ENCODE results near the gene COL25A1. TPM values are rescaled to one million over a fixed set of nuclear protein-coding genes. Genes with fewer than 3 reads are reported as not detected.

COL25A1 gene
- total RNA-seq, 1 donor from 2014 or later, result 3.9 TPM

- Mint-ChIP-seq H3K27me3 (peaks cover 21% of the 10 kb centered on the region), H3K27ac (no peak within 1 kb of the TSS), H3K4me1 (ENCODE audit: low read depth) (peaks cover 6% of the 10 kb centered on the region), H3K36me3 (ENCODE audit: insufficient read depth) (no peaks in the 10 kb centered on the region), H3K4me3 (ENCODE audit: low read depth) (peak within 1 kb of the TSS; percentile 85), H3K9me3 (ENCODE audit: low read depth) (no peaks in the 10 kb centered on the region)
- peak; percentile 30 for TF ChIP-seq CTCF (IDR thresholded peaks at IDR 0.05; ENCODE audit: unreplicated experiment)
- DNase-seq (ENCODE audit: low spot score, unreplicated experiment), result peak; percentile 49
Measured at GRCh38 chr4:108762559-108763225, 539.8 kb downstream of the COL25A1 start, which contains the start of gene ETNPPL. Gene ETNPPL, minus strand, starts transcription at chr4:108763053. Its CDS starts 155 bp downstream, at chr4:108762898.

Other genes with a start within 250 kb of the COL25A1 start
- gene SEC24B, start 131.2 kb upstream of the COL25A1 start, total RNA-seq, result 39.7 and 40.3 TPM in 2 replicates